Measurements from ENCODE around the gene PLXNB2.

The PLXNB2 gene

DNA sequence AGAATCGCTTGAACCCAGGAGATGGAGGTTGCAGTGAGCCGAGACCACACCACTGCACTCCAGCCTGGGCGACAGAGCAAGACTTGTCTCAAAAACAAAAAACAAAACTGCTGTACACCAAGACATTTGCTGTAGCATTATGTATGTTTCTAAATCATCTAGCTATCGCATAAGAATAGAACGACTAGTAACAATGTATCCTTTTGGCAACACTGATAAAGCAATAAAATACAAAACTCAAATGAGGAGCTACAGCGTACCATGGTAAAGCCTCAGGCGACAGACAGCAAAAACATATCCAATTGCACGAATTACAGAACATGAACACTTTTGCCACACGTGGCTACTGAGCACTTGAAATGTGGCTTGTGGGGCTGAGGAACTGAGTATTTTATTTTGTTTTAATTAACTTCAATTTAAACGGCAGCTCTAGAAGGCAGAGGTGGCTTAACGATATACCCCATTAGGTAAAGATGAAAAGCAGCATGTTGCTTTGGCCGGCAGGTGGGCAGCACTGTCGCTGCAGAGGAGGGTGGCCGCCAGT lies 65.0 kb downstream of the PLXNB2 start:
- in situ Hi-C loops (cut with MboI; ENCODE audit: low sequenced_read_pairs): no loop called here

DNA sequence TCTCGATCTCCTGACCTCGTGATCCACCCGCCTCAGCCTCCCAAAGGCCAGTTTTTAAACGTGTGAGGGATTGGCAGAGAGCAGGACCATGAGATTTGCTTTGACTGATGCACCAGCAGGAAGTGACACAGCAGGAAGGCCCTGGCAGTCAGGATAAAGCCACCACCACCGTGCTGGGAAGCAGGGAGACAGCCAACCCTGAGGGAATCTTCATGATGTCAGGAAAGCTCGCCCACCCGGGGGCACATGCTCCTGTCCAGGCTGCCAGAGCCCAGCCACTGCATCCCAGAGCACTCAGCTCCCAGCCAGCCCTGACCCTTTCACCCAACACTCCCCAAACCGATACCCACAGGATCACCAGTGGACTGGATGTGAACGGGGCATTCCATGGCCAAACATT lies 68.7 kb downstream of the PLXNB2 start:
- in situ Hi-C loops (cut with MboI; ENCODE audit: low sequenced_read_pairs): no loop called here

DNA sequence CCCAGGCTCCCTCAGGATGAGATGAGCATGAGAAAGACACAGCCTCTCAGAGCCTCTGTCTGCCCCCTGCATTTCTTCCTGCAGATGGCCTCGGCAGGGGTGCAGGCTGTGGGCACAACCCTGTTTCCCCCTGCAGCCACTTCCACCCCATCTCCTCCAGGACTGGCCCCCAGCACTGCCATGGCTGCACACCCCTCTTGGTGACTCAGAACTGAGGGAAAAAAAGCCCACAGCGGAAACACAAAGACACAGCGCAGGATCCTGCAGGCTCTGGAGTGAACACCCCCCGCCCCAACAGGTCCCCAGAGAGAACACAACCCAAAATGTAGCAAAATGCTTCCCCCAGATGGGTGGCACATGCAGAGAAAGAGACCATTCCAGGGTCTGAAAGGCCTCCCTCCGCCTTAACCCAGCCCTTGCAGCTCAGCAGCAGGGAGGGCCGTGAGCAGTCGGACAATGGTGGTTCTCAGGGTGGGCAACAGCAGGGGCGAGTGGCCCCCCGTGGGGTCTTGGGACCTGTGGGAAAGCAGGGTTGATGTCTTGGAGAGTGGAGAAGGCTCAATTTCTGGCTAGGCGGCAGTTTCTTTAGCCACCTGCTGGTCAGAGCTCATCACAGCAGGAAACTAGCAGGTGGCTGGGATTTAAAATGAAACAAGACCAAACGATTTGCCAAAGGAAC lies 70.6 kb downstream of the PLXNB2 start:
- in situ Hi-C loops (cut with MboI; ENCODE audit: low sequenced_read_pairs): no loop called here

DNA sequence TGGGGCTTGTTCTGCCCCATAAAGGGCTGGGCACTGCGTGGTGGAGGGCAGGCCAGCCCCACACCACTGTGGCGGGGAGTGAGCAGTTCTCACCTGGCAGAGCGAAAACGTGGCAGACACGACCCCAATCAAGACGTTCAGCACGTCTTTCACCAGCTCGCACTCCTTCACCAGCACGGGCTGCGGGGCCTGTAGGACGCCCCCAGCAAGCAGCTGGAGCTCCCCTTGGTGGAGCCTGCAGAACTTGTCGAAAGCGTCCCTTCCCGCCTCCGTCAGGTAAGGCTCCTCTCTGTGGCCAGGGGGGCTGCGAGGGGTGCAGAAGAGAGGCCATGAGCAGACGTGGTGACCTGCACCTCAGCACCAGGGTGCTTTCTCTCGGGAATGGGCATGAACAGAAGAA lies 74.2 kb downstream of the PLXNB2 start:
- in situ Hi-C loops (cut with MboI; ENCODE audit: low sequenced_read_pairs): no loop called here

DNA sequence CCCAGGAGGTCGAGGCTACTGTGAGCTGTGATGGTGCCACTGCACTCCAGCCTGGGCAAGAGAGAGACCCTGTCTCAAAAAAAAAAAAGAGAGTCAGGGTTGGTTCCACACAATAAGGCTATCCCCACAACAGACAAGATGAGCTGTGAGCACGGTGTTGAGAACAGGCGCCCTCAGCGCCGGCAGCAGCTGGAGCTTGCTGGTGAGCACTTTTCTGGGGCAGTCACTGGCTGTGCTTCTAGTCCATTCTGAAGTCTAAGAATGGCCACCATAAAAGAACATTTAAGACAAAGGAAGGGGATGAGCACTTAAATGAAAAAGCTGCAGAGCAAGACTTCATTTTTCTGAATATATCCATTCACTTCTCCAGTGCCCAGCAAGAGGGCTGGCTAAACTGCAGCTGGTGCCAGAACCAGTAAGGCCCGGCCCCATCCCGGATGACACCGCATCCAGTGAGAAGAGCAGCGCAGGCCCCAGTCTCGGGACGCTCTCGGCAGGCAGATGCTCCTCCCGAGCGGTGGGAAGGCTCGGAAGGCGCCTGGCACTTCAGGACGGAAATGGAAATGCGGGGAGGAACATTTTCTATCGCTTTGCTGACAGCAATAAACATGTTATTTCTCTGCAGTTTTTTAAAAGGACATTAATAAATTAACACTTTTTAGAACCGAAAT lies 74.8 kb downstream of the PLXNB2 start:
- in situ Hi-C loops (cut with MboI; ENCODE audit: low sequenced_read_pairs): no loop called here

DNA sequence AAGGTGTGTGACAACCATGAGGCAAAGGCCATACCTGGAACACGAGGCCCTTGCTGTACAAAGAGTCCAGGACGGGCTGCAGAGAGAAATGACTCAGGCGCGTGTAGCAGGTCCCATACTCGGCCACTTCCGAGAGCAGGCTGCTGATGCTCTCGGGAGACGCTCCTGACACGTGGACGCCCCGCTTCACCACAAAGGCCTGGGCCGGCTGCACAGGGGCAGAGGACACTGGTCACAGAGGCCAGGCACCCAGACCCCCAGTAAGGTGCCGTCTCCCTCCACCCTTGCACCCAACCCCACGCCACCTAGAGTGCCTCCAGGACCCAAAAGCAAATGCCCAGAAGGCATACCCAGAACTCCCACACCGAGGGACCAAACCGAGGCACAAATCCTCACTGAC lies 78.1 kb downstream of the PLXNB2 start:
- in situ Hi-C loops (cut with MboI; ENCODE audit: low sequenced_read_pairs): no loop called here

DNA sequence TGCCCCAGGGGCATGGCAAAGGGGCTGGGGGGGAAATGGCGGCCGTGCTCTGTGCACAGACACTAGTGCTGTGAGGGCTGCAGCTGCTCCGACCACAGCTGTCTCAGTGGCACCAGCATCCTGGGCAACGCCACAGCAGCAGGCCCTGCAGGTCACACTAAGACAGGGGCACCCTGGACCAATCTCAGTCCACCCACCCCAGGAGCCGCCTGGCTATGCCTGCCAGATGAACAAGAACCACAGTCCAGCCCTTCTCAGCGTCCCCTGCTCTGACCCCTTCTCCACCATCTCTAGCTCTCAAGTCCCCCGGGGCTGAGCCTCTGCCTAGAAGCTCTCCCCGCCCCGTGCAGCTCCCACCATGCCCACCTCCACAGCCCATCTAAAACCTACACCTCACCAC lies 79.1 kb downstream of the PLXNB2 start:
- in situ Hi-C loops (cut with MboI; ENCODE audit: low sequenced_read_pairs): no loop called here

DNA sequence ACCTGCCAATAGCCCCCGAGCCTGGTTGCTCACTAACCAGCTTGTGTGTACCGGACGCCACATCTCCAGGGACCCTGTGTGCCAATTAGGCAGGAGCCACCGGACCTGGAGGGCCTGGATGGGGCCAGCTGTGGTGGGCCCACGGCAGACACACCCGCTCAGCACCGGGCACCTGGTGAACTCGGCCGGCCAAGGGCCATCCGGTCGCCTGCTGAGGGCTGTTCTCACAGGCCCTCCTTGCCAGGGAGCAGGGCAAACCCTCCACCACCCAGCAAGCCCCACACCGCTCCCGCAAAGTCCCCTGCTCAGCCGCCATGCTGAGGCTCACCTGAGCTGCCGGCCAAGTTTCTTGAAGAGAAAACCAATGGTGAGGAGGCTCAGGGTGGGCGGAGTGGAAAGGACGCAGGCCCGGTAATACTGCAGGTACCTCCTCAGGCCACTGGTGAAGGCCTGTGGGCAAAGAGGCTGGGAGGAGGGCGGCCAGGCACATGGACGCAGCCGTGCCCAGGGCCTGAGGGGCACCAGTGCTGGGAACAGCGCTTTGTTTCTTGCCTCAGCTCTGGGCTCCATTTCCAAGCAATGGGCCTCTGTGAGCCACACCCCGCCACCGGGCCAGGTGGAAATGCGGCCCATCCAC lies 79.7 kb downstream of the PLXNB2 start:
- in situ Hi-C loops (cut with MboI; ENCODE audit: low sequenced_read_pairs): no loop called here

DNA sequence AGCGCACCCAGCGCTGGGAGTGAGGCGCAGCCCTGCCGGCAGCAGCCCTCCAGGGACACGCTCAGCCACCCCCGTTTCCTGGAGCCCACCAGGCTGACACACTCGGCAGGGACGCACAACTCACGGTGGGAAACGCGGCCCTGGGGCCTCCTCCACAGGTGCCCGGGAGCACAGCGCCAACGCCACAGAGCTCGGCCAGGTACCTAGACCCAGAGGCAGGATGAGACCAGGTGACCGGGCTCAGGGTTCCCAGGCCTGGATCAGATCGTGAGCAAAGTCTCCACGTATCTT lies 80.6 kb downstream of the PLXNB2 start:
- in situ Hi-C loops (cut with MboI; ENCODE audit: low sequenced_read_pairs): no loop called here

DNA sequence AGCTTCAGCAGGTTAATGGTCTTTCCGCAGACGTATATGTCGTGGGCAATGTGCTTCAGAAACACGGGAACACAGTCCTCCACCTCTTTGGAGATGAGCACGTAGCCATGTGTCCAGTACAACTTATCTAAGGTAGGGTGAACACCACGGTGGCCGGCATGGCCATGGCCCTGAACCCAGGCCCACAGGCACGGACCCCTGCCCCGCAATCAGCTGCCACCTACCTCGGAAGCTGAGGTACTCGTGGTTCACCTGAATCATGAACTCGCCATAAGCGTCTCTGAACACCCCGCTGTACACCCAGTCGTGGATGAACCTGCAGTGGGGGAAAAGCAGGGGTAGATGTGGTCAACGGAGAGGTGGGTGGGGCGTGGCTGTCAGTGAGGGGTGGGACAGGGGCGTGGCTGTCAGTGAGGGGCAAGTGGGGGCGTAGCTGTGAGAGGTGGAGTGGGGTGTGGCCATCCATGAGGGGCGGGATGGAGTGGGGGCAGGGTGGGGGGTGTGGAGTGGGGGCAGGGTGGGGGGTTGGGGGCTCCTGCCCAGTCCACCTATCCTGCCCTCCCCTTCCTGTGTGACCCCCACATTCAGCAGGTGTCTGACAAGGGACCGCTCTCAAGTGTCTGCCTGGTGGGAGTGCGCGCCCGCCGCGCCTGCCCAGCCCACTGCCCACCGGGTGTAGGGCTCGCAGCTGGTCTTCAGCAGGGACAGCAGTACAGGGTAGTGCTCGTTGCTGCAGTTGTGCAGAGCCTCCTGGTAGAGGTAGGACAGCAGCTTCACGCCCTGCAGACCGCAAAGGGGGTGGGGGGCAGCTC lies 81.2 kb downstream of the PLXNB2 start:
- in situ Hi-C loops (cut with MboI; ENCODE audit: low sequenced_read_pairs): no loop called here

DNA sequence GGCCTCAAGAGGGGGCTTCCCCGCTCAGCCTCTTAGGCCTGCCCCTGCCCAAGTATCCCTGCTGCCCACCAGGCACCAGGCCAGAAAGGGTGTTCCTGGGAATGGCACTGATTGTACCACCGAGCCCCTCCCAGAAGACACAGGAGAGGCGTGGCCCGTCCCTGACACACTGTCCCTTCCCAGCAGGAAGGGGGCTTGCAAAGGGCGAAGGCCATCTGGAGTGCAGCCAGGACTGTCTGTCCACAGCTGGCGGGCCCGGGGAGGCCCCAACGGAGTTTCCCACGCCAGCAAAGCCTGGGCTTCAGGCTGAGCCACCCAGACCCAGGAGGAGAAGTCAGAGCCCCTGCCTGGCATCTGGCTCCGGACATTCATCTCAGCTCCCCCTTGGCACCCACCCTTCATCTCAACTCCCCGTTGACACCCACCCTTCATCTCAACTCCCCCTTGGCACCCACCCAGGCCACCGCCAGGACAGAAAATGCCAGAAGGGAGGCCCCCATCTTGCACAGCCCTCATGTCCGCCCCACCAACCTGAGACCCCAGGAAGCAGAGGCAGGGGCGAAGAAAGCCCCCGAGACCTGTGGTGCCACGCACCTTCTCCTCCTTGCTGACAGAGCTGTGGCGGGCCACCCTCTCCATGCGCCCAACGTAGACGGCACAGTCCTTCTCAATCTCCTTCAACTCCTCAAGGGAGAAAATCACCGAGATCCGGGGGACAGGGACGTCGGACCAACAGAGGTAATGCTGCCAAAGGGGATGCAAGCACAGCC lies 82.1 kb downstream of the PLXNB2 start:
- in situ Hi-C loops (cut with MboI; ENCODE audit: low sequenced_read_pairs): no loop called here

Data from hTERT RPE-1 (cell line).